Endothelial cell of umbilical vein (primary cell): ENCODE data around the gene SSR2. TPM values are rescaled to one million over a fixed set of nuclear protein-coding genes. Genes with fewer than 3 reads are reported as not detected.

Source experiments
- BruUV-seq: library from RNA; stranded (reverse); fragments of 400-500 nt; replicated peaks from 2 replicates; lab custom pipeline; 2021; lab: Mats Ljungman, UMichigan
- CTCF ChIA-PET: fragments of 300-600, 350-600 bp; sonication (Branson Sonifier 250); formaldehyde crosslinking; loops from one replicate; lab custom pipeline; 2021; ENCODE audit warnings: antibody characterized with exemption, inconsistent platforms; lab: Charles Lee
- POLR2A ChIA-PET: fragments of 300-600, 350-600 bp; sonication (Branson Sonifier 250); formaldehyde crosslinking; loops from one replicate; lab custom pipeline; 2021; ENCODE audit warnings: antibody characterized with exemption, inconsistent platforms; lab: Charles Lee
- DNase-seq: peaks from one replicate; pipeline ENCODE4 v3.0.0-alpha.2; 2011; ENCODE audit warnings: low read depth, low spot score
- FAIRE-seq: peaks from 2 replicates; lab custom pipeline; 2011; peaks lifted over from hg19 to GRCh38; lab: Jason Lieb, UNC
- H2AFZ ChIP-seq: 2 replicates; pipeline ENCODE4 v1.6.0; 2012; ENCODE audit warnings: low read depth, low read length, control low read depth, inconsistent platforms
- H3K27ac ChIP-seq: 2 replicates; pipeline ENCODE4 v1.5.1; 2011; ENCODE audit warnings: low read depth, mild to moderate bottlenecking, control low read depth, low read length, moderate library complexity; ENCODE audit not compliant: insufficient read depth
- H3K27me3 ChIP-seq, 2 experiments: 2 replicates each; pipeline versions ENCODE4 v1.6.0 to v1.6.1; 2011; ENCODE audit warnings: low read length in 2 of 2, mixed read lengths in 1 of 2; ENCODE audit not compliant: control insufficient read depth in 2 of 2, insufficient read depth in 2 of 2
- H3K36me3 ChIP-seq, 2 experiments: 2 replicates in 1 of 2; 3 replicates in 1 of 2; pipeline ENCODE4 v1.5.1; 2011; ENCODE audit warnings: low read length in 2 of 2, mild to moderate bottlenecking in 1 of 2, moderate library complexity in 1 of 2; ENCODE audit not compliant: control insufficient read depth in 2 of 2, insufficient read depth in 2 of 2; ENCODE audit errors: extremely low read depth in 1 of 2
- H3K4me1 ChIP-seq: 3 replicates; pipeline ENCODE4 v1.5.1; 2011; ENCODE audit warnings: mild to moderate bottlenecking, low read length; ENCODE audit not compliant: control insufficient read depth, insufficient read depth; ENCODE audit errors: extremely low read depth
- H3K4me2 ChIP-seq: 2 replicates; pipeline ENCODE4 v1.6.1; 2011; ENCODE audit warnings: low read length, control low read depth, mixed read lengths; ENCODE audit not compliant: insufficient read depth
- H3K4me3 ChIP-seq, 3 experiments: fragments of 200-600 bp in 1 of 3; sonication (generic), shearing (Covaris generic) in 1 of 3; replicated peaks in 1 of 3; 2 replicates each; pipeline ENCODE4 v1.5.1; 2011 to 2016; ENCODE audit warnings: control low read depth in 3 of 3, low read length in 3 of 3, mild to moderate bottlenecking in 2 of 3, inconsistent platforms in 1 of 3, low read depth in 1 of 3, moderate library complexity in 1 of 3; ENCODE audit not compliant: insufficient read depth in 1 of 3
- H3K79me2 ChIP-seq: 2 replicates; pipeline ENCODE4 v1.6.0; 2012; ENCODE audit warnings: low read length, inconsistent platforms; ENCODE audit not compliant: control insufficient read depth, insufficient read depth
- H3K9ac ChIP-seq: replicated peaks from 2 replicates; pipeline ENCODE3; 2011; ENCODE audit warnings: low read length, control low read depth; ENCODE audit not compliant: insufficient read depth; ENCODE audit errors: extremely low read depth
- H3K9me1 ChIP-seq: replicated peaks from 3 replicates; pipeline ENCODE4 v1.6.0; 2011; ENCODE audit warnings: mild to moderate bottlenecking, low read length; ENCODE audit not compliant: control insufficient read depth, insufficient read depth; ENCODE audit errors: extremely low read depth
- H3K9me3 ChIP-seq: replicated peaks from 2 replicates; pipeline ENCODE4 v1.5.1; 2012; ENCODE audit warnings: low read length, inconsistent platforms; ENCODE audit not compliant: control insufficient read depth, insufficient read depth
- H4K20me1 ChIP-seq: replicated peaks from 2 replicates; pipeline ENCODE3; 2011; ENCODE audit warnings: mild to moderate bottlenecking, low read length; ENCODE audit not compliant: control insufficient read depth, insufficient read depth; ENCODE audit errors: extremely low read depth
- CTCF ChIP-seq, 2 donors: IDR thresholded peaks; 1 replicate in 1 of 2; 2 replicates in 1 of 2; pipeline ENCODE4 v1.5.1; 2011; ENCODE audit warnings: low read length in 2 of 2, mild to moderate bottlenecking in 2 of 2, moderate library complexity in 2 of 2, control low read depth in 1 of 2, inconsistent platforms in 1 of 2, low read depth in 1 of 2; ENCODE audit not compliant: insufficient read depth in 1 of 2; ENCODE audit errors: extremely low read depth in 1 of 2
- FOS ChIP-seq: IDR thresholded peaks from 2 replicates; pipeline ENCODE4 v1.6.1; 2011; ENCODE audit warnings: mild to moderate bottlenecking, low read length, moderate library complexity, borderline replicate concordance; ENCODE audit not compliant: insufficient read depth
- JUN ChIP-seq: IDR thresholded peaks from 2 replicates; pipeline ENCODE4 v1.6.1; 2011; ENCODE audit warnings: borderline replicate concordance, low read depth; ENCODE audit not compliant: insufficient read length, insufficient read depth
- MAX ChIP-seq: IDR thresholded peaks from 2 replicates; pipeline ENCODE4 v1.6.1; 2011; ENCODE audit not compliant: insufficient read depth, insufficient read length
- MYC ChIP-seq: IDR thresholded peaks from one replicate; pipeline ENCODE4 v1.6.1; 2011; ENCODE audit warnings: mild to moderate bottlenecking, low read depth, low read length
- POLR2A ChIP-seq: IDR thresholded peaks from 2 replicates; pipeline ENCODE4 v1.6.1; 2012; ENCODE audit warnings: low read depth, mild to moderate bottlenecking, control low read depth, low read length
- POLR2AphosphoS5 ChIP-seq: IDR thresholded peaks from 2 replicates; pipeline ENCODE4 v1.6.1; 2012; ENCODE audit warnings: low read depth, mild to moderate bottlenecking, control low read depth, low read length, moderate library complexity; ENCODE audit not compliant: insufficient read depth
- dilution Hi-C: fragments of 300-500 bp; cut with MboI; formaldehyde crosslinking; loops from one replicate; pipeline ENCODE4 v1.15.0; 2019; ENCODE audit warnings: low sequenced_read_pairs; ENCODE audit not compliant: extremely low pct_ligation_motif_present
- intact Hi-C: fragments of 100-400 bp; cut with micrococcal nuclease; formaldehyde crosslinking; loops from one replicate; pipeline ENCODE4 v1.10.0; 2022
- polyA plus RNA-seq, 4 experiments: library from polyadenylated mRNA; depleted of rRNA in 3 of 4; stranded (reverse) in 3 of 4; unstranded in 1 of 4; fragments of >200 nt; gene quantifications; 2 replicates each; pipeline versions ENCODE4 v1.2.1 to v1.2.3, GENCODE V29; 2011 to 2012; ENCODE audit warnings: missing spikeins in 1 of 4
- total RNA-seq: library from RNA; stranded (reverse); gene quantifications from 2 replicates; pipeline ENCODE4 v1.2.3, GENCODE V29; 2021

SSR2 gene
- total and polyA plus RNA-seq, 2 donors (not counting 3 experiments of a cell fraction or from before 2014, with no cell fraction given): 362 to 1,787 TPM

- no TSS peak for BruUV-seq
- H3K9me3 ChIP-seq: no peaks in the 10 kb centered on the region
- FAIRE-seq: no peak
- H3K27me3 ChIP-seq: no peaks in the 10 kb centered on the region
- no peaks in the 10 kb centered on the region for H3K79me2 ChIP-seq
- POLR2A ChIA-PET: no interaction called here
- no peak within 1 kb of the TSS for H3K4me2 ChIP-seq
- no peak within 1 kb of the TSS for H3K9ac ChIP-seq
- DNase-seq: no peak
- H3K27ac ChIP-seq: no peak within 1 kb of the TSS
- no peak within 1 kb of the TSS for H3K4me3 ChIP-seq
- TF ChIP-seq MYC: no peak
- no peak for TF ChIP-seq MAX
- H4K20me1 ChIP-seq: no peaks in the 10 kb centered on the region
- intact Hi-C loops (no loop called here), dilution Hi-C loops (no loop called here)
- no peaks in the 10 kb centered on the region for H3K9me1 ChIP-seq
- H3K36me3 ChIP-seq: no peaks in the 10 kb centered on the region
- H3K4me1 ChIP-seq: no peaks in the 10 kb centered on the region
- CTCF ChIA-PET: interaction anchor here (0.7 kb wide), 1 partner anchor 33 kb away, joined by 3 read pairs; no protein-coding TSS in a partner anchor
- H2AFZ ChIP-seq: no peak within 1 kb of the TSS
Observed at GRCh38 chr1:156060937-156061636, 40.3 kb upstream of the SSR2 start, which contains the start of gene RAB25. TSS of gene RAB25 (plus strand) at chr1:156061160. CDS start at chr1:156061401, 241 bp downstream.

GRCh38 chr1:156056326-156056849 lies 35.6 kb upstream of the SSR2 start:
- Histone ChIP-seq H3K9ac (no peak overlapping the region), H3K27me3 (no peaks in the 10 kb centered on the region), H3K4me3 (no peak overlapping the region), H3K4me1 (peaks cover 15% of the 10 kb centered on the region), H3K79me2 (peaks cover 19% of the 10 kb centered on the region), H3K9me1 (no peaks in the 10 kb centered on the region), H3K9me3 (no peaks in the 10 kb centered on the region), H3K36me3 (no peaks in the 10 kb centered on the region), H2AFZ (no peak overlapping the region), H4K20me1 (no peaks in the 10 kb centered on the region), H3K27ac (no peak overlapping the region), H3K4me2 (no peak overlapping the region)
- TF ChIP-seq POLR2AphosphoS5: no peak
- TF ChIP-seq CTCF (IDR thresholded peaks at IDR 0.05; ENCODE audit: extremely low read depth in 1 of 2, insufficient read depth in 1 of 2, low read depth in 1 of 2, low read length in 2 of 2): no peak
- TF ChIP-seq FOS: no peak
- TF ChIP-seq JUN: no peak
- TF ChIP-seq MYC: no peak
- no peak for TF ChIP-seq POLR2A
- no peak for DNase-seq
- dilution Hi-C loops (no loop called here), intact Hi-C loops (no loop called here)
- peak; percentile 18 for FAIRE-seq
- CTCF ChIA-PET: interaction anchor here (1.5 kb wide), 1 partner anchor 17 kb away, joined by 3 read pairs; no protein-coding TSS in a partner anchor
- BruUV-seq: no TSS peak
- POLR2A ChIA-PET: no interaction called here
